ENCODE results near the gene KAZALD1.

DNA sequence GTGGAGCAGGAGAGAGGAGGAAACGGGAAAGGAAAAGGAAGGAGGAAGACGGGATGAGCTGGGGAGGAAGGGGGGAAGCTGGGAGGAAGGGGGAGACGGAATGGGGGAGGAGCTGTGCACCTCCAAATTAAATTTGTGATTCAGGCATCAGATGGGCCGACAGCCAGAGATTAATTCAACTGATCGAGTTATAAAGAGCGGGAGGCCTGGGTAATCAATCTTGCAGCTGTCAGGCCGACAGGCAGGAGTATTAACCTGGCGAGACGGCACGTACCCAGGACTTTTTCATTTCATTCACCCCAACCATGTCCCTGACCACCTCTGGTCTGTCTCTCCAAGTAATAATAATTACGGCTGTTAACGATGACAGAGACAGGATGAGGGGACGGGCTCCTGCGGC, 26.2 kb downstream of the KAZALD1 start:
- TF ChIP-seq EP300 (IDR thresholded peaks at IDR 0.05) (no peak), POLR2AphosphoS5 (IDR thresholded peaks at IDR 0.05) (no peak), POLR2A (IDR thresholded peaks at IDR 0.05) (no peak)
- TF ChIP-seq, protein P1, sequence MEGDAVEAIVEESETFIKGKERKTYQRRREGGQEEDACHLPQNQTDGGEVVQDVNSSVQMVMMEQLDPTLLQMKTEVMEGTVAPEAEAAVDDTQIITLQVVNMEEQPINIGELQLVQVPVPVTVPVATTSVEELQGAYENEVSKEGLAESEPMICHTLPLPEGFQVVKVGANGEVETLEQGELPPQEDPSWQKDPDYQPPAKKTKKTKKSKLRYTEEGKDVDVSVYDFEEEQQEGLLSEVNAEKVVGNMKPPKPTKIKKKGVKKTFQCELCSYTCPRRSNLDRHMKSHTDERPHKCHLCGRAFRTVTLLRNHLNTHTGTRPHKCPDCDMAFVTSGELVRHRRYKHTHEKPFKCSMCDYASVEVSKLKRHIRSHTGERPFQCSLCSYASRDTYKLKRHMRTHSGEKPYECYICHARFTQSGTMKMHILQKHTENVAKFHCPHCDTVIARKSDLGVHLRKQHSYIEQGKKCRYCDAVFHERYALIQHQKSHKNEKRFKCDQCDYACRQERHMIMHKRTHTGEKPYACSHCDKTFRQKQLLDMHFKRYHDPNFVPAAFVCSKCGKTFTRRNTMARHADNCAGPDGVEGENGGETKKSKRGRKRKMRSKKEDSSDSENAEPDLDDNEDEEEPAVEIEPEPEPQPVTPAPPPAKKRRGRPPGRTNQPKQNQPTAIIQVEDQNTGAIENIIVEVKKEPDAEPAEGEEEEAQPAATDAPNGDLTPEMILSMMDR (IDR thresholded peaks at IDR 0.05): no peak
